Activated naive CD8-positive, alpha-beta T cell treated with anti-CD3 and anti-CD28 coated beads for 36 hours (primary cell): ENCODE measurements around the gene PPP2R2D. TPM values are rescaled to one million over a fixed set of nuclear protein-coding genes. Genes with fewer than 3 reads are reported as not detected.

Experiments used
- DNase-seq: peaks from one replicate; pipeline ENCODE4 v3.0.0; 2021
- H3K27ac Mint-ChIP-seq: one replicate; pipeline ENCODE4 v1.8.0; 2022; ENCODE audit warnings: mild to moderate bottlenecking, moderate library complexity, mixed read lengths
- H3K27me3 Mint-ChIP-seq: one replicate; pipeline ENCODE4 v1.8.0; 2022; ENCODE audit warnings: mild to moderate bottlenecking, mixed read lengths
- H3K36me3 Mint-ChIP-seq: one replicate; pipeline ENCODE4 v1.8.0; 2021; ENCODE audit warnings: mild to moderate bottlenecking, mixed read lengths
- H3K4me1 Mint-ChIP-seq: one replicate; pipeline ENCODE4 v1.8.0; 2021; ENCODE audit warnings: mixed read lengths
- H3K4me3 Mint-ChIP-seq: one replicate; pipeline ENCODE4 v1.8.0; 2022; ENCODE audit warnings: mild to moderate bottlenecking, moderate library complexity, mixed read lengths
- H3K9me3 Mint-ChIP-seq: one replicate; pipeline ENCODE4 v1.8.0; 2022; ENCODE audit warnings: mixed read lengths
- total RNA-seq, 2 experiments: library from RNA; stranded (reverse); gene quantifications; one replicate each; pipeline ENCODE4 v1.2.3, GENCODE V29; 2021

The PPP2R2D gene
- total RNA-seq, 2 experiments from 2014 or later: 24.4 to 25.7 TPM

DNA sequence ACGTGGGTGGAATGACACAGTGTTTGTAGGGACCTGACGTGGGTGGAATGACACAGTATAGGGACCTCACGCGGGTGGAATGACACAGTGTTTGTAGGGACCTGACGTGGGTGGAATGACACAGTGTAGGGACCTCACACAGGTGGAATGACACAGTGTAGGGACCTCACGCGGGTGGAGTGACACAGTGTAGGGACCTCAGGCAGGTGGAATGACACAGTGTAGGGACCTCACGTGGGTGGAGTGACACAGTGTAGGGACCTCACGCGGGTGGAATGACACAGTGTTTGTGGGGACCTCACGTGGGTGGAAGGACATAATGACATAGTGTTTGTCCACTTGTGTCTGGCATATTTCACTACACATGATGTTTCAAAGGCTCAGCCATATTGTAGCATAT lies 19.3 kb downstream of the PPP2R2D start:
- Mint-ChIP-seq H3K36me3 (peaks cover 62% of the 10 kb centered on the region), H3K4me3 (no peak overlapping the region), H3K27ac (peak overlapping the region; percentile 70), H3K27me3 (no peaks in the 10 kb centered on the region), H3K4me1 (peaks cover 53% of the 10 kb centered on the region), H3K9me3 (peaks cover 30% of the 10 kb centered on the region)
- DNase-seq: no peak

DNA sequence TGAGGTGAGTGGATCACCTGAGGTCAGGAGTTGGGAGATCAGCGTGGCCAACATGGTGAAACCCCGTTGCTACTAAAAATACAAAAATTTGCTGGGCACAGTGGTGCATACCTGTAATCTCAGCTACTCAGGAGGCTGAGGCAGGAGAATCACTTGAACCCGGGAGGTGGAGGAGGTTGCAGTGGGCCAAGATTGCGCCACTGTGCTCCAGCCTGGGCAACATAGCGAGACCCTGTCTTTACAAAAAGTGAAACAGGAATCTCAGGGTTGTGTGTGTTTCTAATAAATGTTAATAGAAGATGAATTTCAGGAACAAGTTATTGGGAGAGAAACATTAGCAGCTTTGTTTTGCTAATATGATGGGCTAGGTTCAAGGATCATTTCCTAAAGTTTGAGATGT lies 19.9 kb downstream of the PPP2R2D start:
- Mint-ChIP-seq H3K27me3 (no peaks in the 10 kb centered on the region), H3K4me1 (peaks cover 50% of the 10 kb centered on the region), H3K36me3 (peaks cover 63% of the 10 kb centered on the region), H3K27ac (peak overlapping the region; percentile 70), H3K4me3 (no peak overlapping the region), H3K9me3 (peaks cover 35% of the 10 kb centered on the region)
- DNase-seq: no peak

DNA sequence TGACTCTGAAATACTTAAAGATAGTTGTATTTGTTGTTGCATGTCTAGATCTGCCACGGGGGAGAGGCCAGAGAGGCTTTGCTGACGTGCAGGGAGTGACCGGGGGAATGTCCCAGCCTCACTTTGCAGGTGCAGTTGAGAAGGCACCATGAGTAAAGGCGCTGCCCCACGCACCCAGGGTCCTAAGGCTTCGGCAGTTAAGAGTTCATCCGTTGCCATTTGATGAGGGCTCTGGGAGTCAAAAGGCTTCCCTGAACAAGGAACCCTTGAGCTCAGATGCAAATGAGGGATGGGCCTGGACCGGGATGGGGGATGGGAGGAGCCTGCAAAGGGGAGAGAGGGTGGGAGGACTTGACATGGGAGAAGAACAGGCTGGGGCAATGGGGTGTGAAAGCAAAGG lies 20.4 kb downstream of the PPP2R2D start:
- H3K27me3 Mint-ChIP-seq: no peaks in the 10 kb centered on the region
- no peak for DNase-seq
- no peak overlapping the region for H3K27ac Mint-ChIP-seq
- peaks cover 47% of the 10 kb centered on the region for H3K4me1 Mint-ChIP-seq
- H3K9me3 Mint-ChIP-seq: peaks cover 37% of the 10 kb centered on the region
- H3K4me3 Mint-ChIP-seq: no peak overlapping the region
- H3K36me3 Mint-ChIP-seq: peaks cover 62% of the 10 kb centered on the region

DNA sequence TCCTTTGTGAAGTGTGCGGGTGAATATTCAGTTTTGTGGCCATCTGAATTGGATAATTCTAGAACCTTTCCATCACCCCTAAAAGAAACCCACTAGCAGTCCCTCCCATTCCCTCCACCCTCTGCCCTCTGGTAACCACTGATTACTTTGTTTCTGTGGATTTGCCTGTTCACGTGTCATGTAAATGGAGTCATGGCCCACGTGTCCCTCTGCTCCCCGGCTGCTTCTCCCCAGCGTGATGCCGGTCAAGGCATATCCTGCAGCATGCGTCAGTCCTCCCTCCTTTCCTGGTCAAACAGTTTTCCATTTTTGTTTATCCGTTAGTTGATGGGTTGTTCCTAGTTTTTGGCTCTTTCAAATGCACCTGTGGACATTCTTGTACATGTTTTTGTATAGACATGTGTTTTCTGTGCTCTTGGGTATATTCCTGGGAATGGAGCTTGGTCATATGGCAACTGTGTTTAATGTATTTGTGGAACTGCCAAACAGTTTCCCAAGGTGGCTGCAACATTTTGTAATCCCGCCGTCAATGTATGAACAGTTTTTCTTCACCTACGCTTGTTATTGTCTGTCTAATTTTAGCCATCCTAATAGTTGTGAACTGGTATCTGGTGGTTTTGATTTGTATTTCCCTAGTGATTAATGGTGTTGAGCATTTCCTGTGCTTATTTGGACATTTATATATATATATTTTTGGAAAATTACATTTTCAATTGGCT lies 22.4 kb downstream of the PPP2R2D start:
- Mint-ChIP-seq H3K4me3 (no peak overlapping the region), H3K27ac (no peak overlapping the region), H3K4me1 (peaks cover 49% of the 10 kb centered on the region), H3K9me3 (peaks cover 28% of the 10 kb centered on the region), H3K27me3 (no peaks in the 10 kb centered on the region), H3K36me3 (peaks cover 60% of the 10 kb centered on the region)
- no peak for DNase-seq

DNA sequence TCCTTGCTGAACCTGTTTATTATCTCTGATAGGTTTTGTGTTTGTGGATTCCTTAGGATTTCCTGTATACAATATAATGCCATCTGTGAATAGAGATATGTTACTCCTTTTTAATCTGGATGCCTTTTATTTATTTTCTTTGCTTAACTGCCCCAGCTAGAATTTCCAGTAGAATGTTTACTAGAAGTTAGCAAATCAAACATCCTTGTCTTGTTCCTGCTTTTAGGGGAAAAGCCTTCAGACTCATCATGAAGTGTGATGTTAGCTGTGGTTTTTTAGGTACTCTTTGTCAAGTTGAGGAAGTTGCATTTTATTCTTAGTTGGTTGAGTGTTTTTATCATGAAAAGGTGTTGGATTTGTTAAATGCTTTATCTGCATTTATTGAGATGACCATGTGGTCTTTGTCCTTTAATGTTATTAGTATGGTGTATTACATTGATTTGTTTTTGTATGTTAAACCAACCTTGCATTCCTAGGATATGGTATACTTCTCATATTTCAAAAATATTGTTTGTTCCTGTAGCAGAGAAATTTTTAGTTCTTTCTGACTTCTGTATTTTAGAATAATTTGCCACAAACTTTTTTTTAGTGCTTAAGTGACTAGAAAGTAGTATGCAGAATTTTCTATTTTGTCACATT lies 24.3 kb downstream of the PPP2R2D start:
- peaks cover 57% of the 10 kb centered on the region for H3K4me1 Mint-ChIP-seq
- no peak for DNase-seq

DNA sequence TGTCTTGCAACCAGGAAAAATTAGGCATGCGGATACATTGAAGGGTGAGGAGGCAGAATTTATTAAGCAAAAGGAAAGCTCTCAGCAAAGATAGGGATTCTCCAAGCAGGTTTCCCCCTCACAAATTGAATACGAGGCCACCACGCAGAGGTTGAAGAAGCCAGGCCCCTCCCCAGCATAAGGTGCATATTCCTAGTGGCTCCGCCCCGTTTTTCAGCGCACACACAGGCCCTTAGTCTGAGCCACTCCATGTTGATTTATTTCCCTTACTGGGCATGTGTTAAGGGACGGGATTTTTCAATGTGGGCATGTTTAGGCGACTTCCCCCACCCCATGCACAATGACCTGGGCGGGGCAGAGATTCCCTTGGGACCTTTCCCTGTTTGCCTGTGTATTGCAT lies 24.9 kb downstream of the PPP2R2D start:
- H3K36me3 Mint-ChIP-seq: peaks cover 56% of the 10 kb centered on the region
- H3K4me1 Mint-ChIP-seq: peaks cover 59% of the 10 kb centered on the region
- no peaks in the 10 kb centered on the region for H3K27me3 Mint-ChIP-seq
- peaks cover 15% of the 10 kb centered on the region for H3K9me3 Mint-ChIP-seq
- no peak overlapping the region for H3K4me3 Mint-ChIP-seq
- no peak overlapping the region for H3K27ac Mint-ChIP-seq
- no peak for DNase-seq

More for the DNA sequence above, 24.3 kb downstream of the PPP2R2D start:
- Mint-ChIP-seq H3K36me3 (peaks cover 56% of the 10 kb centered on the region), H3K27me3 (no peaks in the 10 kb centered on the region), H3K27ac (no peak overlapping the region), H3K4me3 (no peak overlapping the region), H3K9me3 (peaks cover 18% of the 10 kb centered on the region)

DNA sequence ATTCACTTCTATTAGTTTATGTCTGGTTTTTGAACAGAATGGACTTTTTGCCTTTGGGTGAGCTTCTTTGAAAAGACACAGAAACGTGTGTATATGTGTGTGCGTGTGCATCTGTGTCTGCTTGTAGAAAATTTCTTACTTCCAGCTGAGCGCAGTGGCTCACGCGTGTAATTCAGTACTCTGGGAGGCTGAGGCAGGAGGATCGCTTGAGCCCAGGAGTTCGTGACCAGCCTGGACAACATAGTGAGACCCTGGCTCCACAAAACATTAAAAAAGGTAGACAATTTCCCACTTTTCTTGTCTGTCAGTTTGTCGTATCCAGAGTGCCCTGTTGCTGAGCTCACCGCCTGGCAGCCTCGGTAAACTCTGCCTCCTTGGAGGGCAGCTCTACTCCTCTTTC lies 25.4 kb downstream of the PPP2R2D start:
- H3K4me3 Mint-ChIP-seq: no peak overlapping the region
- H3K9me3 Mint-ChIP-seq: peaks cover 15% of the 10 kb centered on the region
- H3K36me3 Mint-ChIP-seq: peaks cover 55% of the 10 kb centered on the region
- no peak overlapping the region for H3K27ac Mint-ChIP-seq
- H3K27me3 Mint-ChIP-seq: no peaks in the 10 kb centered on the region
- H3K4me1 Mint-ChIP-seq: peaks cover 58% of the 10 kb centered on the region
- DNase-seq: no peak

DNA sequence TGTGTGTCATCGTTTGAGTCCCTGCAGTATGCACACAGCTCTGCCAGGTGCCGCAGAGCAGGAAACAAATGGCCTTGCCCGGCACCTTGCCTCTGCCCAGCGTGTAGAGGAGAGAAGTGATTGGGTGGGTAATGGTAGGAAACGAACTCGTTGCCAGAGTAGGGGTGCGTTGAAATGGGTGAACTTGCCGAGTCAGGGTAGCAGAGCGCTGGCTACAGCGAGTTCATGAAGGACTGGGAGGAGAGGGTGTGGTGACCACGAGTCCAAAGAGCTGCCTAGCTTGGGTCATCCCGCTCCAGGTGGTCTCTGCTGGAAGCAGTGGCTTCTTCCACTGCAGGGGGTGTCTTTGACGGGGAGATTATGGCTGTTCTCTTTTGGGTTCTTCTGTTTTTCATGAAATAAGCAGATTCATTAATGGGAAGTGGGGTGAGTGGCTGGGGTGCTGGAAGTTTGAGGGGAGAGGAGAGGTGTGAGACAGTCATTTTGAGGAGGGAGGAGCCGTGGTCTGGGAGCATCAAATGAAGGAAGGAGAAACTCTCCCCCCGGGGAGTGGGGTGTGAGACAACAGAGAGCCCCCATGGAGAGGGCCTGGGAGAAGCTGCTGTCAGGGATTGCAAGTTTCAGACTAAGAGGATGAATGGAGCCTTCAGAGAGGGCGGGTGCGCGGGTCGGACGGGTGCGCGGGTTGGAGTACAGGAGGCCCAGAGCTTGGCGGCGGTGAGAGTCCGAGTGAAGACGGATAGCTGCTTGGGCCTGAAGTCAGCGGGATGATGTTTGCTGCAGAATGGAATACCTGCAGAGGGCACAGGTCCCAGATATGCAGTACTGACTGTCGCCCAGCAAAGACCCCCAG lies 26.2 kb downstream of the PPP2R2D start:
- Mint-ChIP-seq H3K9me3 (peaks cover 15% of the 10 kb centered on the region), H3K4me1 (peaks cover 59% of the 10 kb centered on the region), H3K36me3 (peaks cover 52% of the 10 kb centered on the region), H3K27ac (peak overlapping the region; percentile 36), H3K4me3 (no peak overlapping the region), H3K27me3 (no peaks in the 10 kb centered on the region)
- DNase-seq: no peak

DNA sequence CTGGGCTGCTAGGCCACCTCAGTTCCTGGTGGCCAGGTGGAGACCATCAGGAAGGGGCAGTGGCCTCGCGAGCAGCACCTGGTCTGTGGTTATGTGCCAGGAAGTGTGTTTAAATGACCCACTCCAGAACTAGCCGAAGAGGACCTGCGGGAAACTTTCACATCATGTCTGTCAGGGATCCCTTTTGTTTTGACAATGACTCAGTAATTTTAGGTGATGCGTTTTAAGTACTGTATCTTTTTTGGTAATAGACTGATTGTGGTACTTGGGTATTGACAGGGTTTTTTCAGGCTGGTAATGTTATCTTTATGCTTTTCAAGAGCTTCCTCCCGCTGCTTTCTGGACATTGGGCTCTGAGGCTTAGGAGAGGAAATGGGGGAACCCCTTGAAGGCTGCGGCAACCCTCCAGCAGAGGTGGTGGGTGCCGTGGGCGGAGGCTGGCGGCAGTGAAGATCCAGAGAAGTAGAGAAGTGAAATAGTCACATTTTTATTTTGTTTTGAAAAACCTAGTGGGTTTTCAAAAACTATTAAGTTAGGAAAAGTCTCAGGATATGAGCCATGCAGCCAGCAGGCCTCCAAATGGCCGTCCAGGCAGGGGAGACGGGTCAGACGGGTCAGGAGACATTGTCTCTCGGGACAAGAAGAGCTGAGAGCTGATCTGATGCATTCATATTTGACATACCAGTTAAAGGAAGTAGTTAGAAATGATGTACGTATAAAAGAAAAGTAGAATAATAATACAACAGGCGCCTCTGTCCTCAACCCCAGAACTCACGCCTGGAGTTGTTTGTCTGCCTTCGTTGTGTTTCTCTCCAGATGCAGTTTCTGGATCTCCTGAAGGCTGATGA lies 27.7 kb downstream of the PPP2R2D start:
- peaks cover 63% of the 10 kb centered on the region for H3K4me1 Mint-ChIP-seq
- peak overlapping the region; percentile 53 for H3K4me3 Mint-ChIP-seq
- H3K27ac Mint-ChIP-seq: peak overlapping the region; percentile 85
- no peaks in the 10 kb centered on the region for H3K27me3 Mint-ChIP-seq
- H3K36me3 Mint-ChIP-seq: peaks cover 45% of the 10 kb centered on the region
- peaks cover 13% of the 10 kb centered on the region for H3K9me3 Mint-ChIP-seq
- DNase-seq: peak; percentile 69

DNA sequence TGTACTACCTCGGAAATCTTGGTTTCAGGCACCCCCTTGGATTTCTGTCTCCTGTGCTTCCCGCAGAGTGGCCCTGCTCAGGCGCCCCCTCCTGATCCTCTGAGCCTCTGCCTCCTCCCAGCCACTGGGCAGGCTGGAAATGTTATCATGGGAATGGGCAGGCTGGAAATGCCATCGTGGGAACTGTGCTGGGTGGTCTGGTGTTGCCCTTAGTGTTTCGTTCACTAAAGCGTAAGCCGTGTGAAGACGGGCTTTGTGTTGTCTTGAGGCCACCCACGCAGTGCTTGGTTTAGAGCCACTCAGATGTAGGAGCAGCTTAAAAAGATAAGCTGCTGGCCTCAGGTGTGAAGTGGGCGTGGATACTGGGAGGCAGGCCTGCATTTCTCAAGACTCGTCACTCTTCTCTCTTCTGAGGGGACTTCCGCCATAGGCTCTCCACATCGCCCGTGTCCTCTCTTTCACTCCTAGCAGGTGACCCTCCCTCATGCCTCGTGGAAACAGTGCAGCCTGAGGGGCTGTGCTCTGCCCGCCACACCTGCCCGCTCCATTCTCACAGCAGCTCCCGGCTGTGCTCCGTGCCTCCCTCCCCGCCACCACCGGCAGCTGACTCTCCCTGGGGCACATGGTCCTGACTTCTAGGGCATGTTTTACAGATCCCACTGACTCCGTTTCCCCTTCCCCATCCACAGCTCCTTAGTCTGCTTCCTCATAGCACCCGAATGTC lies 28.5 kb downstream of the PPP2R2D start:
- no peak for DNase-seq
- H3K4me3 Mint-ChIP-seq: no peak overlapping the region
- H3K36me3 Mint-ChIP-seq: peaks cover 44% of the 10 kb centered on the region
- no peaks in the 10 kb centered on the region for H3K27me3 Mint-ChIP-seq
- H3K4me1 Mint-ChIP-seq: peaks cover 66% of the 10 kb centered on the region
- peak overlapping the region; percentile 43 for H3K27ac Mint-ChIP-seq
- H3K9me3 Mint-ChIP-seq: peaks cover 12% of the 10 kb centered on the region

DNA sequence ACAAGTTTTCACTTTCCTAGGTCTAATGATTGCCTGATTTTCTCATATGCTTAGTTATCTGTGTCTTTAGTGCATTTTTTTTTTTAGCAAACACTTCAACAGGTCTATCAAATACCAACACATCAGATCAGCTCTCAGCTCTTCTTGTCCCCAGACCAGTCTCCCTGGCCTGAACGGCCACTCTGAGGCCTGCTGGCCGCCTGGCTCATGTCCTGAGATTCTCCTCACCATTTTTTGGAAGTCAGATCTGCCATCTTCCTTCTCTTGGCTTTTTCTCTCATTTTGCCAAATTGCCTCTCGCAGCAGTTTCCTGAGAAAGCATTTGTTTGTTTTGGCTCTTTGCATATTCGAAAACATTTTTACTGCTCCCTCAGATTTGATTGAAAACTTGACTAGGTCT lies 29.3 kb downstream of the PPP2R2D start:
- Mint-ChIP-seq H3K4me1 (peaks cover 71% of the 10 kb centered on the region), H3K27me3 (no peaks in the 10 kb centered on the region), H3K9me3 (peaks cover 6% of the 10 kb centered on the region), H3K27ac (no peak overlapping the region), H3K36me3 (peaks cover 38% of the 10 kb centered on the region), H3K4me3 (no peak overlapping the region)
- DNase-seq: no peak

DNA sequence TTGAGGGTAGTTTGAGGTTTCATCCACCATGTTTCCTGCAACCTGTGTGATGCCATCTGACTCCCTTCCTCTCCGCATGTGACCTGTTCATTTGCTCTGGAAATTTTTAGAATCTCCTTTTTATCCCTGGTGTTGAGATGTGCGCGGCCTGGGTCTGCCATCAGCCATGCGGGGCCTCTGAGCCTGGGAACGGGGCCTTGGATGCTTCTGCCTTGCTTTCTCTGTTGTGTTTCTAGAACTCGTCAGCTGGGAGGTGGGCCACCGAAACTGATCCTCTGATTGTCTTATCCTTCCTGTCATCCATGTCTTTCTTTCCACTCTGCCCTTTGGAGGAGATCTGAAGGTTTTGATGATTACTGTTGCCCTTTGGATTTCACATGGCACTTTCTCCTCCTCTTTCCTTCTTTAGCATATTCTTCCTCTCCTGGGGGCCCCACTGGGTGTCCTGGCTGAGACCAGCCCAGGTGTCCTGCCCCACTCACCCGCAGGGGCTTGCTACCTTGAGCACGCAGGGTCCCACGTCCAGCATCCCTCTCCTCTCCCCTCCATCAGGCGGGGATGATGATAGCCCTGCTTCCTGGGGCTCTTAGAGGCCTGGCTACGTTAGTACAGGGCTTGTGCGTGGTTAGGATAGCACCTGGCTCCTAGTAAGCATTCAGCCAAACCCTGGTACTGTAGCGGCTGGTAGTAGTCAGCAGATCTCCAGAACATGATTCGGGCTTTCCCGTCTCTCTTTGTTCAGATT lies 29.9 kb downstream of the PPP2R2D start:
- peak overlapping the region; percentile 34 for H3K27ac Mint-ChIP-seq
- H3K27me3 Mint-ChIP-seq: no peaks in the 10 kb centered on the region
- H3K36me3 Mint-ChIP-seq: peaks cover 32% of the 10 kb centered on the region
- peaks cover 1% of the 10 kb centered on the region for H3K9me3 Mint-ChIP-seq
- peaks cover 72% of the 10 kb centered on the region for H3K4me1 Mint-ChIP-seq
- DNase-seq: no peak
- H3K4me3 Mint-ChIP-seq: no peak overlapping the region

DNA sequence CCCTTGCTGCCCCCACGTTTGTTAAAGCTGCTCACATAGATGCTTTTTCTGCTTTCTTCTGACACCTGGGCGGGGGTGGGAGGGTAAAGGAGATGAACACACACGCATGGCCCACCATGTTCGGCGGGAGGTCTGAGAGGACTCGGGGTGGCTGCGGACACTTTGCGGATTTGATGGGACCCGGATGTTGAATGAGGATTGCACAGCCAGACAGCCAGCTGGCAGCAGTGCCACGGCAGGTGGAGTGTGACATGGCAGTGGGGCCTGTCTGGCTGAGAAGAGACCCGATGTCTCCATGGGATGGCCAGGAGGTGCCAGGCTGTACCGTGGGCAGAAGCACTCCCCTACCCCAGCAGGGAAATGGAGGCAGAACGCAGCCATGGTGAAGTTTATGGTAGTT lies 31.2 kb downstream of the PPP2R2D start:
- Mint-ChIP-seq H3K9me3 (no peaks in the 10 kb centered on the region), H3K4me3 (no peak overlapping the region), H3K27ac (no peak overlapping the region), H3K27me3 (no peaks in the 10 kb centered on the region), H3K36me3 (peaks cover 21% of the 10 kb centered on the region), H3K4me1 (peaks cover 66% of the 10 kb centered on the region)
- no peak for DNase-seq
